Measurements from ENCODE around the gene ZRANB1. TPM values are rescaled to one million over a fixed set of nuclear protein-coding genes. Genes with fewer than 3 reads are reported as not detected.

ZRANB1 gene
- total RNA-seq, 2 experiments from 2014 or later = 14.5 to 17.0 TPM

DNA sequence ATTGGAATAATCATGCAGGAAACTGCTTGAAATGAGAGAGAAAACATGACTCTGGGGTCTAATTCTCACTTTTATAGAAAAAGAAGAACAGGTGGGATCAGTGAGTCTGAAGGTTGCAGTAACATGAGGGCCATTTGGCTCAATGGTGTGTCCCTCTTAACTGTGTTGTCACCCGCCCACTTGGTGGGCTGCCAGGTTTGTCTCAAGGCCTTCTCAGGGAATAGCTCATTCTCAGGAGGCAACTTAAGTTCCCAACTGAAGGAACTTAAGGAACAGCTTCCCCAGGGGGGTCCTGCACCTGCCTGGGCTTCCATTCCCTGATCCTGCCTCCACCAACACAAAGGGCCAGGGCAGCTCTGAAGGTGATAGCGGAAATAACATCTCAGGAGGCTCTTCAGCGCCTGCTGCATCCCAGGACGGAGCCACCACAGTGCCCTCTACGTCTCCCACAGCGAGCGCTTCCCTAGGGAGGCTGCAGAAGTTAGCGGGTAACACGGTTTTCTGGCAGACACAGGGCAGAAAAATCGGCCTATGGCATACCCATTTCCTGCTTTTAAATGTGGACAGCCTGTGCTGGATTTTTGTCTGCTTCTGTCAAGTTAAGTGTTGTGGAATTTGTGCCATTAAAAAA is 88.8 kb downstream of the ZRANB1 start:
- Histone ChIP-seq H3K36me3 (ENCODE audit: insufficient read depth, low read length) (no peaks in the 10 kb centered on the region), H4K20me1 (ENCODE audit: insufficient read depth, low read length) (no peaks in the 10 kb centered on the region), H3K79me2 (ENCODE audit: insufficient read depth, low read depth, low read length) (no peaks in the 10 kb centered on the region), H3K4me2 (ENCODE audit: low read length) (no peak overlapping the region), H3K27ac (ENCODE audit: low read depth, low read length, poor library complexity, severe bottlenecking) (no peak overlapping the region), H3K9me3 (ENCODE audit: low read length) (no peaks in the 10 kb centered on the region), H3K4me1 (ENCODE audit: insufficient read depth, low read length, poor library complexity, severe bottlenecking) (peaks cover under 1% of the 10 kb centered on the region), H2AFZ (ENCODE audit: low read length) (no peak overlapping the region), H3K9me2 (ENCODE audit: insufficient read depth, low read length) (no peaks in the 10 kb centered on the region), H3K4me3 (ENCODE audit: low read depth, low read length, poor library complexity, severe bottlenecking) (no peak overlapping the region)
- POLR2A ChIA-PET = interaction anchor here (0.7 kb wide), 1 partner anchor 17 kb away, joined by 5 read pairs; no protein-coding TSS in a partner anchor
- CTCF ChIA-PET (ENCODE audit: unreplicated experiment) = no interaction called here
- no peak for TF ChIP-seq EZH2phosphoT487 (IDR thresholded peaks at IDR 0.05; ENCODE audit: borderline replicate concordance, low read depth, low read length)
- TF ChIP-seq, protein P1, sequence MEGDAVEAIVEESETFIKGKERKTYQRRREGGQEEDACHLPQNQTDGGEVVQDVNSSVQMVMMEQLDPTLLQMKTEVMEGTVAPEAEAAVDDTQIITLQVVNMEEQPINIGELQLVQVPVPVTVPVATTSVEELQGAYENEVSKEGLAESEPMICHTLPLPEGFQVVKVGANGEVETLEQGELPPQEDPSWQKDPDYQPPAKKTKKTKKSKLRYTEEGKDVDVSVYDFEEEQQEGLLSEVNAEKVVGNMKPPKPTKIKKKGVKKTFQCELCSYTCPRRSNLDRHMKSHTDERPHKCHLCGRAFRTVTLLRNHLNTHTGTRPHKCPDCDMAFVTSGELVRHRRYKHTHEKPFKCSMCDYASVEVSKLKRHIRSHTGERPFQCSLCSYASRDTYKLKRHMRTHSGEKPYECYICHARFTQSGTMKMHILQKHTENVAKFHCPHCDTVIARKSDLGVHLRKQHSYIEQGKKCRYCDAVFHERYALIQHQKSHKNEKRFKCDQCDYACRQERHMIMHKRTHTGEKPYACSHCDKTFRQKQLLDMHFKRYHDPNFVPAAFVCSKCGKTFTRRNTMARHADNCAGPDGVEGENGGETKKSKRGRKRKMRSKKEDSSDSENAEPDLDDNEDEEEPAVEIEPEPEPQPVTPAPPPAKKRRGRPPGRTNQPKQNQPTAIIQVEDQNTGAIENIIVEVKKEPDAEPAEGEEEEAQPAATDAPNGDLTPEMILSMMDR (conservative IDR thresholded peaks at IDR 0.05; ENCODE audit: low read length) = peak; percentile 59
- no TSS peak for BruUV-seq (replicated peaks)
- intact Hi-C loops (cut with micrococcal nuclease; ENCODE audit: unreplicated experiment) = no loop called here
- DNase-seq (ENCODE audit: low spot score) = peak; percentile 11

DNA sequence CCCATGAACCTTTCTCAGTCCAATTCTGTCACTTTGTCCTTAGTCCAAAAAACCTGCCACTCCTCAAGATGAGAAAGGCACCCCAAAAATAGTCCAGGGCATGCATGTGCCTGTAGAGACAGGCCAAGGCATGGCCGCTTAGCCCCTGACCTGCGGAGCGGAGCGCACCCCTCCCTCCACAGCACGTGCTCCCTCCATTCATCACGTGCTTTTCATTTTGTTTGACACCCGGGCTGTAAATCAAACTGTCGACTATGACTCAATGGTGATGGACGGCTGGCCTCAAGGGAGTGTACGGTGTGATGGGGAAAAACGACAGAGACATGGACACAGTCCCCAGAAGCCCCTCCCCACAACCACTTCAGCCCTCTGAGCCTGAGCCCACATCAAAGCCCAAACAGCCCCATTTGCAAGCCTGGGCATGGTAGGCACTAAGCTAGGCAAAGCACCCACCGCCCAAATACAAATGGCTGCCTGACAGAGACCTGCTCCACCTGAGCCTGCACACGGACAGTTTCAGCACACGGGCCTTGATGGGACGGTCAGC is 90.6 kb downstream of the ZRANB1 start:
- H3K9me3 ChIP-seq (ENCODE audit: low read length) = no peaks in the 10 kb centered on the region
- ChIA-PET CTCF (ENCODE audit: unreplicated experiment) (no interaction called here), POLR2A (no interaction called here)
- no TSS peak for BruUV-seq (replicated peaks)
- no peaks in the 10 kb centered on the region for H3K4me1 ChIP-seq (ENCODE audit: insufficient read depth, low read length, poor library complexity, severe bottlenecking)
- no peaks in the 10 kb centered on the region for H4K20me1 ChIP-seq (ENCODE audit: insufficient read depth, low read length)
- TF ChIP-seq, protein P1 (conservative IDR thresholded peaks at IDR 0.05; ENCODE audit: low read length) = no peak
- no peak for TF ChIP-seq EZH2phosphoT487 (IDR thresholded peaks at IDR 0.05; ENCODE audit: borderline replicate concordance, low read depth, low read length)
- H3K27ac ChIP-seq (ENCODE audit: low read depth, low read length, poor library complexity, severe bottlenecking) = no peak overlapping the region
- no peaks in the 10 kb centered on the region for H3K9me2 ChIP-seq (ENCODE audit: insufficient read depth, low read length)
- H3K4me2 ChIP-seq (ENCODE audit: low read length) = no peak overlapping the region
- no peaks in the 10 kb centered on the region for H3K79me2 ChIP-seq (ENCODE audit: insufficient read depth, low read depth, low read length)
- H2AFZ ChIP-seq (ENCODE audit: low read length) = no peak overlapping the region
- DNase-seq (ENCODE audit: low spot score) = no peak
- intact Hi-C loops (cut with micrococcal nuclease; ENCODE audit: unreplicated experiment) = no loop called here
- H3K36me3 ChIP-seq (ENCODE audit: insufficient read depth, low read length) = no peaks in the 10 kb centered on the region
- no peak overlapping the region for H3K4me3 ChIP-seq (ENCODE audit: low read depth, low read length, poor library complexity, severe bottlenecking)

- Histone ChIP-seq H3K4me1 (ENCODE audit: insufficient read depth, low read length, poor library complexity, severe bottlenecking) (no peaks in the 10 kb centered on the region), H3K36me3 (ENCODE audit: insufficient read depth, low read length) (no peaks in the 10 kb centered on the region), H3K27ac (ENCODE audit: low read depth, low read length, poor library complexity, severe bottlenecking) (no peak overlapping the region), H3K4me3 (ENCODE audit: low read depth, low read length, poor library complexity, severe bottlenecking) (no peak overlapping the region), H3K9me3 (ENCODE audit: low read length) (no peaks in the 10 kb centered on the region), H4K20me1 (ENCODE audit: insufficient read depth, low read length) (no peaks in the 10 kb centered on the region), H3K79me2 (ENCODE audit: insufficient read depth, low read depth, low read length) (no peaks in the 10 kb centered on the region), H2AFZ (ENCODE audit: low read length) (no peak overlapping the region), H3K9me2 (ENCODE audit: insufficient read depth, low read length) (no peaks in the 10 kb centered on the region), H3K4me2 (ENCODE audit: low read length) (no peak overlapping the region)
- TF ChIP-seq, protein P1 (conservative IDR thresholded peaks at IDR 0.05; ENCODE audit: low read length) = no peak
- TF ChIP-seq EZH2phosphoT487 (IDR thresholded peaks at IDR 0.05; ENCODE audit: borderline replicate concordance, low read depth, low read length) = no peak
- POLR2A ChIA-PET = no interaction called here
- DNase-seq (ENCODE audit: low spot score) = no peak
- intact Hi-C loops (cut with micrococcal nuclease; ENCODE audit: unreplicated experiment) = no loop called here
- CTCF ChIA-PET (ENCODE audit: unreplicated experiment) = no interaction called here
- no TSS peak for BruUV-seq (replicated peaks)
Observed at GRCh38 chr10:125033146-125033924, 91.4 kb downstream of the ZRANB1 start.

All from OCI-LY7 (cell line).